K562 (cell line): ENCODE data around the gene ATP1A3. TPM values are rescaled to one million over a fixed set of nuclear protein-coding genes. Genes with fewer than 3 reads are reported as not detected.
A peak's percentile ranks its signal among the peaks of the same experiment; 100 is the strongest.

Experiments
- ATAC-seq: fragments of 200-7000 bp; cut with Tn5 transposase; 3 replicates; pipeline ENCODE4 v1.9.1; 2020; ENCODE audit warnings: moderate library complexity
- BruUV-seq: library from RNA; stranded (reverse); fragments of 400-500 nt; replicated peaks from 2 replicates; lab custom pipeline; 2021; lab: Mats Ljungman, UMichigan
- CTCF ChIA-PET: fragments of 300-600 bp; formaldehyde crosslinking; extraction: SDS; loops from one replicate; lab custom pipeline; 2021; ENCODE audit warnings: low intra/inter-chr PET ratio; lab: Yijun Ruan, JAX
- POLR2A ChIA-PET: fragments of 300-600, 350-650 bp; sonication (Branson Sonifier 250); formaldehyde crosslinking; extraction: SDS; loops from one replicate; lab custom pipeline; 2021; ENCODE audit warnings: antibody characterized with exemption, inconsistent platforms; lab: Yijun Ruan, JAX
- DNase-seq, 4 experiments: peaks; one replicate each; pipeline versions ENCODE4 v3.0.0 to v3.0.0-alpha.2; 2011 to 2018; ENCODE audit warnings: low spot score in 3 of 4, mixed read lengths in 3 of 4; ENCODE audit errors: extremely low read depth in 1 of 4
- FAIRE-seq: peaks from 2 replicates; lab custom pipeline; 2011; peaks lifted over from hg19 to GRCh38; lab: Jason Lieb, UNC
- H2AFZ ChIP-seq: 2 replicates; pipeline ENCODE4 v1.6.0; 2011; ENCODE audit warnings: low read depth, low read length, control low read depth, inconsistent platforms
- H3K27ac ChIP-seq: fragments of 200-600 bp; 3 replicates; pipeline ENCODE4 v1.8.0; 2011; ENCODE audit warnings: low read depth, mild to moderate bottlenecking, control low read depth, inconsistent platforms, low read length, moderate library complexity, mixed read lengths; ENCODE audit errors: extremely low read depth
- H3K27me3 ChIP-seq, 2 experiments: fragments of 300-600 bp in 1 of 2; 2 replicates in 1 of 2; 3 replicates in 1 of 2; pipeline versions ENCODE4 v1.6.0 to v1.8.0; 2011; ENCODE audit warnings: inconsistent platforms in 2 of 2, low read length in 2 of 2, mild to moderate bottlenecking in 1 of 2, mixed read lengths in 1 of 2, moderate library complexity in 1 of 2; ENCODE audit not compliant: control insufficient read depth in 2 of 2, insufficient read depth in 2 of 2
- H3K36me3 ChIP-seq: fragments of 300-600 bp; 3 replicates; pipeline ENCODE4 v1.8.0; 2011; ENCODE audit warnings: mild to moderate bottlenecking, low read length, inconsistent platforms; ENCODE audit not compliant: control insufficient read depth, insufficient read depth
- H3K4me1 ChIP-seq, 2 experiments: fragments of 200-600 bp in 1 of 2; replicated peaks in 1 of 2; 2 replicates in 1 of 2; 3 replicates in 1 of 2; pipeline versions ENCODE4 v1.5.1 to v1.8.0; 2011; ENCODE audit warnings: inconsistent platforms in 2 of 2, low read length in 2 of 2, mild to moderate bottlenecking in 1 of 2, mixed read lengths in 1 of 2, moderate library complexity in 1 of 2; ENCODE audit not compliant: control insufficient read depth in 2 of 2, insufficient read depth in 2 of 2
- H3K4me2 ChIP-seq: 2 replicates; pipeline ENCODE4 v1.6.1; 2011; ENCODE audit warnings: low read length, control low read depth, inconsistent platforms, mixed read lengths; ENCODE audit not compliant: insufficient read depth
- H3K4me3 ChIP-seq: fragments of 200-600 bp; sonication (generic), shearing (Covaris generic); 2 replicates; pipeline ENCODE4 v1.5.1; 2016; ENCODE audit warnings: control low read depth, inconsistent platforms
- H3K79me2 ChIP-seq: fragments of 200-600 bp; 3 replicates; pipeline ENCODE4 v1.8.0; 2011; ENCODE audit warnings: low read length, inconsistent platforms; ENCODE audit not compliant: control insufficient read depth, insufficient read depth
- H3K9ac ChIP-seq, 2 experiments: 2 replicates each; pipeline versions ENCODE4 v1.6.0 to v1.6.1; 2011; ENCODE audit warnings: low read depth in 2 of 2, low read length in 2 of 2, control low read depth in 1 of 2, inconsistent platforms in 1 of 2, mild to moderate bottlenecking in 1 of 2, mixed read lengths in 1 of 2; ENCODE audit not compliant: insufficient read depth in 1 of 2
- H3K9me1 ChIP-seq: one replicate; pipeline ENCODE4 v1.6.0; 2011; ENCODE audit warnings: inconsistent platforms, mild to moderate bottlenecking, low read length, moderate library complexity; ENCODE audit not compliant: control insufficient read depth, insufficient read depth
- H3K9me3 ChIP-seq: replicated peaks from 2 replicates; pipeline ENCODE4 v1.5.1; 2011; ENCODE audit warnings: low read depth, low read length, inconsistent platforms; ENCODE audit not compliant: control insufficient read depth, insufficient read depth
- H4K20me1 ChIP-seq: replicated peaks from 2 replicates; pipeline ENCODE4 v1.6.1; 2011; ENCODE audit warnings: low read length, inconsistent platforms, mixed read lengths; ENCODE audit not compliant: control insufficient read depth, insufficient read depth
- CBFA2T3 ChIP-seq: fragments of 450-650 bp; IDR thresholded peaks from 2 replicates; pipeline ENCODE4 v1.6.1; 2017
- CREM ChIP-seq: IDR thresholded peaks from 2 replicates; pipeline ENCODE4 v1.6.1; 2014; ENCODE audit warnings: antibody characterized with exemption, low read depth
- EGR1 ChIP-seq: fragments of 450-650 bp; conservative IDR thresholded peaks from 2 replicates; pipeline ENCODE4 v1.6.1; 2017; ENCODE audit warnings: mild to moderate bottlenecking
- ESRRA ChIP-seq: fragments of 450-650 bp; IDR thresholded peaks from 2 replicates; pipeline ENCODE4 v1.6.1; 2014; ENCODE audit warnings: low read depth, mild to moderate bottlenecking, moderate library complexity, borderline replicate concordance
- HDAC2 ChIP-seq: fragments of 450-650 bp; IDR thresholded peaks from 2 replicates; pipeline ENCODE4 v1.6.1; 2016; ENCODE audit warnings: mild to moderate bottlenecking
- HMG20B ChIP-seq: fragments of 250-450 bp; sonication (Bioruptor Pico); IDR thresholded peaks from 2 replicates; pipeline ENCODE4 v1.5.0; 2021; ENCODE audit warnings: mild to moderate bottlenecking
- HNRNPL ChIP-seq: fragments of 200-400 bp; formaldehyde crosslinking; IDR thresholded peaks from 2 replicates; pipeline ENCODE4 v1.6.1; 2017; ENCODE audit warnings: low read depth, mild to moderate bottlenecking, low read length
- JUN ChIP-seq, 2 experiments: sonication (generic) in 1 of 2; formaldehyde crosslinking in 1 of 2; IDR thresholded peaks; 2 replicates each; pipeline versions ENCODE4 v1.6.1 to v1.8.0; 2012 to 2022; ENCODE audit warnings: borderline replicate concordance in 2 of 2, mild to moderate bottlenecking in 2 of 2, improper control_type of control experiment in 1 of 2, low read depth in 1 of 2, low read length in 1 of 2, missing genetic modification reagents in 1 of 2
- PCBP1 ChIP-seq: fragments of 200-400 bp; formaldehyde crosslinking; IDR thresholded peaks from 2 replicates; pipeline ENCODE4 v1.6.1; 2018; ENCODE audit warnings: mild to moderate bottlenecking, low read depth, low read length; ENCODE audit not compliant: poor library complexity, severe bottlenecking
- TSC22D4 ChIP-seq: fragments of 450-650 bp; IDR thresholded peaks from 2 replicates; pipeline ENCODE4 v1.6.1; 2016; ENCODE audit warnings: missing genetic modification characterization, missing biosample characterization, control low read depth
- USF1 ChIP-seq: sonication (generic); formaldehyde crosslinking; IDR thresholded peaks from 2 replicates; pipeline ENCODE4 v1.9.0; 2022; ENCODE audit warnings: mild to moderate bottlenecking, missing genetic modification reagents
- ZNF354B ChIP-seq: fragments of 250-450 bp; sonication (Bioruptor Pico); IDR thresholded peaks from 2 replicates; pipeline ENCODE4 v1.4.0; 2020
- ZNF408 ChIP-seq: fragments of 250-450 bp; sonication (Bioruptor Pico); IDR thresholded peaks from 2 replicates; pipeline ENCODE4 v1.4.0; 2020; ENCODE audit warnings: low read depth, mild to moderate bottlenecking, moderate library complexity
- WGBS: fragments of 100-300 bp; shearing (Covaris generic); methylation state at CpG from one replicate; pipeline ENCODE4 v1.1.6; 2016; ENCODE audit warnings: low coverage, mixed read lengths; ENCODE audit not compliant: insufficient coverage; ENCODE audit errors: missing lambda C conversion rate; 5-methylcytosine and 5-hydroxymethylcytosine counted together
- in situ Hi-C: fragments of 300-500 bp; cut with MboI; formaldehyde crosslinking; loops from 4 replicates; pipeline ENCODE4 v1.15.0; 2018; ENCODE audit warnings: inconsistent platforms, mixed read lengths
- intact Hi-C: fragments of 100-400 bp; cut with micrococcal nuclease; formaldehyde crosslinking; loops from 2 replicates; pipeline ENCODE4 v1.14.2; 2022
- polyA plus RNA-seq, 8 experiments: library from polyadenylated mRNA; depleted of rRNA in 4 of 8; stranded (reverse) in 5 of 8; unstranded in 3 of 8; fragments of >200 nt; fragmentation: Nextera tagmentation in 2 of 8; fragmentation: Illumina TruSeq in 1 of 8; extraction: Ambion mirVana in 2 of 8; extraction: Trizol in 1 of 8; gene quantifications; 2 replicates each; pipeline versions ENCODE4 v1.2.1 to v1.2.3, GENCODE V29; 2011 to 2014; ENCODE audit warnings: inconsistent platforms in 1 of 8, missing spikeins in 1 of 8
- total RNA-seq, 7 experiments: library from RNA; depleted of rRNA in 6 of 7; stranded (reverse); fragments of >200 nt in 6 of 7; fragmentation: Illumina TruSeq in 2 of 7; extraction: Trizol in 2 of 7; gene quantifications; 2 replicates each; pipeline versions ENCODE4 v1.2.1 to v1.2.3, GENCODE V29; 2011 to 2021; ENCODE audit warnings: low replicate concordance in 1 of 7

Gene ATP1A3
- total and polyA plus RNA-seq, 9 of the 15 experiments (the other 6 are each of a cell fraction or from before 2014, with no cell fraction given) = 0.03 to 1.0 (median 0.17) TPM; not detected in 3

- Histone ChIP-seq H4K20me1 (no peaks in the 10 kb centered on the region), H2AFZ (no peak overlapping the region), H3K27me3 (no peaks in the 10 kb centered on the region), H3K79me2 (no peaks in the 10 kb centered on the region), H3K27ac (no peak overlapping the region), H3K9me1 (no peaks in the 10 kb centered on the region), H3K4me1 (peaks cover 0 to 14% of the 10 kb centered on the region in 2 experiments; a peak in 2 of 5 replicates), H3K4me2 (no peak overlapping the region), H3K9me3 (no peaks in the 10 kb centered on the region), H3K4me3 (no peak overlapping the region), H3K9ac (peak overlapping the region in 1 of 2 experiments; percentile 40; a peak in 1 of 4 replicates), H3K36me3 (no peaks in the 10 kb centered on the region)
- intact Hi-C loops = no loop called here
- ChIA-PET POLR2A (interaction anchor here (1.2 to 1.8 kb wide), 4 partner anchors 12 to 81 kb away, joined by 3 to 6 read pairs (median 4); no protein-coding TSS in a partner anchor), CTCF (no interaction called here)
- peak; percentile 59 for TF ChIP-seq EGR1
- TF ChIP-seq CREM = 0 out of 2 replicates have a peak, but pooled peaks have one; percentile 21
- TF ChIP-seq HNRNPL = no peak
- TF ChIP-seq TSC22D4 = no peak
- TF ChIP-seq ESRRA = peak; percentile 49
- WGBS = 49% methylated on average over 7 of the region's 8 CpGs
- BruUV-seq = no TSS peak
- FAIRE-seq = no peak
- no peak for ATAC-seq
- in situ Hi-C loops = loop anchor here (5.0 kb wide), 1 partner anchor 73 kb away; no protein-coding TSS in a partner anchor
- no peak for DNase-seq
Observed at GRCh38 chr19:41945135-41945766, 48.8 kb downstream of the ATP1A3 start.

DNA sequence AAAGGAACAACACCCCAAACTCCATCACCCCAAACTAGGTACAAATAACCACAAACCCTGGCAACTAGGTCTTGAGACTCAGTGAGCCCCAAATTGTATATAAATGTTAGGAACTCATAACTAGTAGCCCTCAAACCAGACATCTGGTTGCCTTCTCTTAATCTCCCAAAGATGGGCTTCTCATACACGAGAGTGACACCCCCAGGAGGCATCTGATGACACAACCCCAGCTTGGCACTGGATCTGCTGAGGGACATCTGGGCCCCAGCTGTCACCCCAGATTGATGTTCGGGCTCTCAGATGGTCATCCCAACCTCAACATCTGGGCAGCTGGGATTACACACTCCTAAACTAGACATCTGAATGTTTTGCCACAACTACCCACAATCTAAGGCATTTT is 49.7 kb downstream of the ATP1A3 start:
- no peaks in the 10 kb centered on the region for H3K9me3 ChIP-seq
- ATAC-seq (no peak), DNase-seq (no peak), FAIRE-seq (no peak)
- H3K27me3 ChIP-seq = no peaks in the 10 kb centered on the region
- H3K36me3 ChIP-seq = no peaks in the 10 kb centered on the region
- no peak overlapping the region for H3K4me3 ChIP-seq
- H3K9me1 ChIP-seq = no peaks in the 10 kb centered on the region
- H3K27ac ChIP-seq = no peak overlapping the region
- H3K4me2 ChIP-seq = no peak overlapping the region
- H2AFZ ChIP-seq = no peak overlapping the region
- no peaks in the 10 kb centered on the region for H3K79me2 ChIP-seq
- ChIA-PET POLR2A (interaction anchor here (1.3 to 1.8 kb wide), 2 partner anchors 13 to 15 kb away, joined by 5 to 6 read pairs; no protein-coding TSS in a partner anchor), CTCF (interaction anchor here (0.9 kb wide), 1 partner anchor 151 kb away, joined by 4 read pairs; no protein-coding TSS in a partner anchor)
- in situ Hi-C loops (no loop called here), intact Hi-C loops (no loop called here)
- no TSS peak for BruUV-seq
- peaks cover 0 to 21% of the 10 kb centered on the region in 2 experiments; a peak in 2 of 5 replicates for H3K4me1 ChIP-seq
- WGBS = 38% methylated on average over 2 of the region's 2 CpGs
- no peak overlapping the region for H3K9ac ChIP-seq
- H4K20me1 ChIP-seq = no peaks in the 10 kb centered on the region
- TF ChIP-seq CBFA2T3 (peak; percentile 42), JUN (IDR thresholded peaks at IDR 0.05; ENCODE audit: borderline replicate concordance, low read depth, low read length) (no peak), JUN (CRISPR knock-in tag; IDR thresholded peaks at IDR 0.05; ENCODE audit: borderline replicate concordance) (no peak), ZNF354B (CRISPR knock-in tag) (no peak), HMG20B (CRISPR knock-in tag) (no peak), USF1 (CRISPR knock-in tag) (no peak), PCBP1 (no peak), HDAC2 (no peak), ZNF408 (CRISPR knock-in tag) (no peak)
